GM18867 (cell line): ENCODE measurements around the gene NKX6-2.

Source experiments
- ATAC-seq: cut with Tn5 transposase; IDR thresholded peaks from one replicate; pipeline ENCODE4 v1.9.1; 2021; ENCODE audit warnings: mild to moderate bottlenecking, moderate library complexity; ENCODE audit not compliant: unreplicated experiment

Gene NKX6-2

GRCh38 chr10:132813560-132814468 lies 27.9 kb upstream of the NKX6-2 start:
- no peak for ATAC-seq

- ATAC-seq: no peak
Observed at GRCh38 chr10:132813001-132813401, 27.1 kb upstream of the NKX6-2 start.

GRCh38 chr10:132812520-132812919 lies 26.6 kb upstream of the NKX6-2 start:
- no peak for ATAC-seq

- ATAC-seq: no peak
Observed at GRCh38 chr10:132811891-132812481, 26.0 kb upstream of the NKX6-2 start.

- no peak for ATAC-seq
Observed at GRCh38 chr10:132810807-132811700, 25.1 kb upstream of the NKX6-2 start.

GRCh38 chr10:132810141-132810806 lies 24.3 kb upstream of the NKX6-2 start:
- no peak for ATAC-seq

GRCh38 chr10:132809232-132810140 lies 23.5 kb upstream of the NKX6-2 start:
- no peak for ATAC-seq

GRCh38 chr10:132808383-132809231 lies 22.7 kb upstream of the NKX6-2 start:
- no peak for ATAC-seq

- no peak for ATAC-seq
Observed at GRCh38 chr10:132807621-132808049, 21.7 kb upstream of the NKX6-2 start.

- no peak for ATAC-seq
Observed at GRCh38 chr10:132806561-132807003, 20.6 kb upstream of the NKX6-2 start.

- no peak for ATAC-seq
Observed at GRCh38 chr10:132806110-132806509, 20.2 kb upstream of the NKX6-2 start.

GRCh38 chr10:132805599-132805998 lies 19.7 kb upstream of the NKX6-2 start:
- no peak for ATAC-seq

GRCh38 chr10:132804785-132805426 lies 19.0 kb upstream of the NKX6-2 start:
- ATAC-seq: no peak

GRCh38 chr10:132804287-132804686 lies 18.3 kb upstream of the NKX6-2 start:
- no peak for ATAC-seq

GRCh38 chr10:132803416-132804210 lies 17.7 kb upstream of the NKX6-2 start:
- ATAC-seq: no peak

GRCh38 chr10:132802694-132803320 lies 16.9 kb upstream of the NKX6-2 start:
- no peak for ATAC-seq

- no peak for ATAC-seq
Observed at GRCh38 chr10:132802048-132802447, 16.1 kb upstream of the NKX6-2 start.
